ENCODE data around the gene ANKS1A.

Gene ANKS1A

GRCh38 chr6:35065441-35065800 lies 176.4 kb downstream of the ANKS1A start:
- no peak for TF ChIP-seq CTCF (IDR thresholded peaks at IDR 0.05; ENCODE audit: insufficient read depth, missing control alignments)
- no peak for FAIRE-seq
- DNase-seq (ENCODE audit: insufficient read length, low spot score) = no peak

DNA sequence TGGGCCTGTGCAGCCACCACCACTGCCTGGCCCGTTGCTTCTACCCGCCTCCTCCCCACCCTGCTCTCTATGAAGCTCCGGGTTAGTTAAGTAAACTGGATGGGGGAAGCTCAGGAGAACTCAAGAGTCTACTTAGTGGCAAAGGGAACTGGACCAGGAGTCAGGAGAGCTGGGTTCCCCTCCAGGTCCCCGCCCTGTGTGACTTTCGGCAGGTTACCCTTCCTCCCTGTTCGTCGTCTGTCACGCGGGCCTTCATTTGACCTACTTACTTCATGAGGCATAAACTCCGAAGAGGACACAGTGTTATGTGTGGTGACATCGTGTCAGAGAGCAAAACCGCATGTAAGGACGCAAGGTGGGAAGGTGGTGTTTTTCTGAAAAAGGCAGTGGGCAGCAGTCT lies 176.8 kb downstream of the ANKS1A start:
- FAIRE-seq (no peak), DNase-seq (ENCODE audit: insufficient read length, low spot score) (no peak)
- TF ChIP-seq CTCF (IDR thresholded peaks at IDR 0.05; ENCODE audit: insufficient read depth, missing control alignments) = no peak

DNA sequence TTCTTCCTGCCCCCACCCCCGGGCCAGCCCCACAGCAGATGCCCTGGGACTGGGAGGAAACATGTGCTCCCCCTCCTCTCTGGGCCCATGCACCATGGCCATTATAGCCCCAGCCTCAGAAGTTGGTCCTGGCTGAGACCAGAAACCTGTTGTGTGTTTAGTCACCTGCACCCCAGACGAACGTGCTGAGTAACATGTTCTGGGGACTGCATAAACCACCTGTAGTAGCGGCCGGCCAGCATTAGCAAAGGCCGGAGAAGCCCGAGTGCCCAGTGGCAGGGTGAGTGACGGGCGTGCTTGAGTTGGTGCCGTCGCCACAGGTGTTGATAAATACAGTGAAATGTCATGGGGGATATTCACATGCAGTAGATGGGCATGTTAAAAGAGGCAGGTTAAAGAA lies 178.2 kb downstream of the ANKS1A start:
- no peak for TF ChIP-seq CTCF (IDR thresholded peaks at IDR 0.05; ENCODE audit: insufficient read depth, missing control alignments)
- no peak for FAIRE-seq
- no peak for DNase-seq (ENCODE audit: insufficient read length, low spot score)

GRCh38 chr6:35068206-35068605 lies 179.2 kb downstream of the ANKS1A start:
- no peak for DNase-seq (ENCODE audit: insufficient read length, low spot score)
- FAIRE-seq = no peak

GRCh38 chr6:35068644-35069043 lies 179.6 kb downstream of the ANKS1A start:
- FAIRE-seq (no peak), DNase-seq (ENCODE audit: insufficient read length, low spot score) (no peak)
- TF ChIP-seq CTCF (IDR thresholded peaks at IDR 0.05; ENCODE audit: insufficient read depth, missing control alignments) = no peak

More at GRCh38 chr6:35068206-35068605, 179.2 kb downstream of the ANKS1A start:
- TF ChIP-seq CTCF (IDR thresholded peaks at IDR 0.05; ENCODE audit: insufficient read depth, missing control alignments) = no peak

DNA sequence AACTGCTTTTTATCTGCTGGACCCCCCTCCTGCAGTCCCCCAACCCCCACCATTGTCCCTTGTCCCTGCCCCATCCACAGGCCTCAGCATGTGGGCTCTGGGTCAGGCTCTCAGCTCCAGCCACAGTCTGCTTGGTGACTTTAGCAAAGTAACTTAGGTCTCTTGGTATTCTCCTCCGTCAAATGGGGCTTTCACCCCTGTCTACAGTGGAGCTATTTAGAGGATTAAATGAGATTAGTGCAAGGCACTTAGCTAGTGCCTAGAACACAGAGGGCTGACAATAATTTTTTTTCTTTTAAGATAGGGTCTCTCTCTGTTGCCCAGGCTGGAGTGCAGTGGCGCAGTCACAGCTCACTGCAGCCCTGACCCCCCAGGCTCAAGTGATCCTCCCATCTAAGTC lies 180.2 kb downstream of the ANKS1A start:
- no peak for DNase-seq (ENCODE audit: insufficient read length, low spot score)
- FAIRE-seq = no peak
- no peak for TF ChIP-seq CTCF (IDR thresholded peaks at IDR 0.05; ENCODE audit: insufficient read depth, missing control alignments)

- FAIRE-seq (no peak), DNase-seq (ENCODE audit: insufficient read length, low spot score) (no peak)
Observed at GRCh38 chr6:35070111-35070510, 181.1 kb downstream of the ANKS1A start.

More at GRCh38 chr6:35070111-35070510, 181.1 kb downstream of the ANKS1A start:
- no peak for TF ChIP-seq CTCF (IDR thresholded peaks at IDR 0.05; ENCODE audit: insufficient read depth, missing control alignments)
